Measurements from ENCODE around the gene TBX15. TPM values are rescaled to one million over a fixed set of nuclear protein-coding genes. Genes with fewer than 3 reads are reported as not detected.

The TBX15 gene
- total RNA-seq, 4 donors from 2014 or later, result 1.1 to 5.4 (median 3.5) TPM

- DNase-seq, result no peak
- no peak for TF ChIP-seq POLR2A (IDR thresholded peaks at IDR 0.05)
- H3K4me1 ChIP-seq, result peaks cover 13 to 27% of the 10 kb centered on the region in 2 donors
- 43 to 59% methylated on average over 6 of the region's 6 CpGs for WGBS, 2 donors
- H3K27me3 ChIP-seq, result peaks cover 58% of the 10 kb centered on the region
- H3K36me3 ChIP-seq, result no peaks in the 10 kb centered on the region
- no peaks in the 10 kb centered on the region for H3K9me3 ChIP-seq
- H3K27ac ChIP-seq, result no peak overlapping the region
- intact Hi-C loops (cut with DNase I), result no loop called here
- no peak overlapping the region for H3K4me3 ChIP-seq (replicated peaks in 1 of 3)
Measured at GRCh38 chr1:118982266-118982665, 5.9 kb downstream of the TBX15 start.

GRCh38 chr1:118981436-118981835 is 6.7 kb downstream of the TBX15 start:
- no peak for DNase-seq
- Histone ChIP-seq H3K36me3 (no peaks in the 10 kb centered on the region), H3K9me3 (no peaks in the 10 kb centered on the region), H3K27ac (no peak overlapping the region), H3K4me3 (replicated peaks in 1 of 3) (no peak overlapping the region), H3K4me1 (peaks cover 10 to 27% of the 10 kb centered on the region in 2 donors), H3K27me3 (peaks cover 50% of the 10 kb centered on the region)
- intact Hi-C loops (cut with DNase I), result no loop called here
- TF ChIP-seq POLR2A (IDR thresholded peaks at IDR 0.05) (no peak), CTCF (IDR thresholded peaks at IDR 0.05) (no peak)
- WGBS, 2 donors, result 23 to 37% methylated on average over 1 of the region's 1 CpG

GRCh38 chr1:118979754-118980575 is 8.2 kb downstream of the TBX15 start:
- H3K4me1 ChIP-seq, result peaks cover 8 to 18% of the 10 kb centered on the region in 2 donors
- no peak overlapping the region for H3K4me3 ChIP-seq (replicated peaks in 1 of 3)
- 11 to 14% methylated on average over 43 to 59 of the region's 59 CpGs for WGBS, 2 donors
- no peaks in the 10 kb centered on the region for H3K9me3 ChIP-seq
- intact Hi-C loops (cut with DNase I), result no loop called here
- no peak overlapping the region for H3K27ac ChIP-seq
- H3K27me3 ChIP-seq, result peaks cover 37% of the 10 kb centered on the region
- no peaks in the 10 kb centered on the region for H3K36me3 ChIP-seq
- DNase-seq, result no peak
- TF ChIP-seq CTCF (IDR thresholded peaks at IDR 0.05), result no peak
- TF ChIP-seq POLR2A (IDR thresholded peaks at IDR 0.05), result no peak

GRCh38 chr1:118978914-118979701 is 9.0 kb downstream of the TBX15 start:
- Histone ChIP-seq H3K27me3 (peaks cover 35% of the 10 kb centered on the region), H3K27ac (no peak overlapping the region), H3K4me3 (replicated peaks in 1 of 3) (no peak overlapping the region), H3K36me3 (no peaks in the 10 kb centered on the region), H3K4me1 (peaks cover 0 to 10% of the 10 kb centered on the region in 2 donors), H3K9me3 (no peaks in the 10 kb centered on the region)
- WGBS, 2 donors, result 15 to 18% methylated on average over 23 of the region's 23 CpGs
- no peak for TF ChIP-seq POLR2A (IDR thresholded peaks at IDR 0.05)
- TF ChIP-seq CTCF (IDR thresholded peaks at IDR 0.05), result no peak
- intact Hi-C loops (cut with DNase I), result no loop called here
- no peak for DNase-seq

GRCh38 chr1:118977600-118977999 is 10.5 kb downstream of the TBX15 start:
- intact Hi-C loops (cut with DNase I), result no loop called here
- no peak for TF ChIP-seq POLR2A (IDR thresholded peaks at IDR 0.05)
- TF ChIP-seq CTCF (IDR thresholded peaks at IDR 0.05), result no peak
- H3K27ac ChIP-seq, result no peak overlapping the region
- H3K27me3 ChIP-seq, result peaks cover 24% of the 10 kb centered on the region
- no peaks in the 10 kb centered on the region for H3K36me3 ChIP-seq
- H3K4me1 ChIP-seq, result peaks cover 0 to 7% of the 10 kb centered on the region in 2 donors
- no peak overlapping the region for H3K4me3 ChIP-seq (replicated peaks in 1 of 3)
- DNase-seq, result no peak
- H3K9me3 ChIP-seq, result no peaks in the 10 kb centered on the region
- 67 to 86% methylated on average over 2 of the region's 2 CpGs for WGBS, 2 donors

Measured in thyroid gland (tissue), 4 donors.